Tibial artery (tissue), 4 donors: Measurements from ENCODE around the gene TPRX1.
"Not testable (repeated sequence)": the region's sequence is repeated elsewhere in the genome, so short reads cannot be mapped to it uniquely, and the experiment has no call there.

ENCODE experiments used
- DNase-seq, 2 donors: peaks; one replicate each; pipeline ENCODE4 v3.0.0-alpha.2; 2019
- H3K27ac ChIP-seq, 2 donors: fragments of 200-600 bp; sonication (generic) in 1 of 2; 1 replicate in 1 of 2; 2 replicates in 1 of 2; pipeline ENCODE4 v1.5.1; 2018 to 2019; ENCODE audit warnings: mild to moderate bottlenecking in 1 of 2
- H3K27me3 ChIP-seq, 2 donors: fragments of 200-600 bp; sonication (generic) in 1 of 2; one replicate each; pipeline versions ENCODE4 v1.5.1 to v1.6.0; 2016 to 2019
- H3K36me3 ChIP-seq, 3 donors: fragments of 200-600 bp; sonication (generic) in 2 of 3; one replicate each; pipeline ENCODE4 v1.5.1; 2016 to 2019; ENCODE audit warnings: mild to moderate bottlenecking in 2 of 3
- H3K4me1 ChIP-seq, 4 donors: fragments of 200-600 bp; sonication (generic) in 2 of 4; 1 replicate in 3 of 4; 2 replicates in 1 of 4; pipeline ENCODE4 v1.5.1; 2016 to 2019
- H3K4me3 ChIP-seq, 2 donors: fragments of 200-600 bp; sonication (generic) in 1 of 2; 1 replicate in 1 of 2; 2 replicates in 1 of 2; pipeline ENCODE4 v1.5.1; 2018 to 2019; ENCODE audit warnings: mild to moderate bottlenecking in 2 of 2
- H3K9me3 ChIP-seq, 3 donors: fragments of 200-600 bp; sonication (generic) in 1 of 3; one replicate each; pipeline ENCODE4 v1.5.1; 2016 to 2019
- CTCF ChIP-seq, 2 experiments: fragments of 200-600 bp in 1 of 2; fragments of 450-650 bp in 1 of 2; IDR thresholded peaks; one replicate each; pipeline ENCODE4 v1.5.1; 2017 to 2019; ENCODE audit warnings: antibody characterized with exemption in 2 of 2, mild to moderate bottlenecking in 1 of 2, moderate library complexity in 1 of 2
- intact Hi-C: fragments of 100-400 bp; cut with DNase I; formaldehyde crosslinking; loops from one replicate; pipeline ENCODE4 v1.15.0; 2023; ENCODE audit warnings: low total_unique reads

TPRX1 gene

GRCh38 chr19:47778049-47778953, 26.1 kb downstream of the TPRX1 start, which contains the start of gene SELENOW:
SELENOW (plus strand) TSS chr19:47778703; CDS start chr19:47778786, 83 bp downstream.
- Histone ChIP-seq H3K27ac (peak within 1 kb of the TSS; percentile 96 to 100), H3K36me3 (peaks cover 16 to 24% (median 22%) of the 10 kb centered on the region in 3 donors), H3K4me1 (peaks cover 0 to 47% (median 37%) of the 10 kb centered on the region in 4 donors), H3K27me3 (no peaks in the 10 kb centered on the region), H3K9me3 (no peaks in the 10 kb centered on the region), H3K4me3 (peak within 1 kb of the TSS; percentile 85 to 99)
- TF ChIP-seq CTCF (IDR thresholded peaks at IDR 0.05): no peak
- peak; percentile 68 to 88 for DNase-seq
- intact Hi-C loops: no loop called here

GRCh38 chr19:47777245-47778048, 26.9 kb downstream of the TPRX1 start:
- DNase-seq, H3K27me3 ChIP-seq, intact Hi-C loops, H3K9me3 ChIP-seq: not testable (repeated sequence)
- Histone ChIP-seq H3K4me1 (peaks cover 0 to 39% (median 31%) of the 10 kb centered on the region in 4 donors), H3K27ac (peak overlapping the region; percentile 96 to 100), H3K4me3 (peak overlapping the region; percentile 85 to 99), H3K36me3 (peaks cover 8 to 16% (median 13%) of the 10 kb centered on the region in 3 donors)

GRCh38 chr19:47776568-47776967, 27.8 kb downstream of the TPRX1 start:
- no peak for DNase-seq
- no peak overlapping the region for H3K27ac ChIP-seq
- intact Hi-C loops: no loop called here

GRCh38 chr19:47771291-47771690, 33.1 kb downstream of the TPRX1 start:
- H3K9me3 ChIP-seq, H3K27ac ChIP-seq, H3K36me3 ChIP-seq, H3K4me1 ChIP-seq, H3K27me3 ChIP-seq, H3K4me3 ChIP-seq, DNase-seq, intact Hi-C loops: not testable (repeated sequence)

More at GRCh38 chr19:47776568-47776967, 27.8 kb downstream of the TPRX1 start:
- peaks cover 0 to 30% (median 22%) of the 10 kb centered on the region in 4 donors for H3K4me1 ChIP-seq
- H3K9me3 ChIP-seq: no peaks in the 10 kb centered on the region
- no peaks in the 10 kb centered on the region for H3K27me3 ChIP-seq
- TF ChIP-seq CTCF (IDR thresholded peaks at IDR 0.05): no peak
- no peak overlapping the region for H3K4me3 ChIP-seq
- peaks cover 8 to 11% (median 11%) of the 10 kb centered on the region in 3 donors for H3K36me3 ChIP-seq

GRCh38 chr19:47769534-47769933, 34.8 kb downstream of the TPRX1 start:
- TF ChIP-seq CTCF (IDR thresholded peaks at IDR 0.05): no peak
- intact Hi-C loops: loop anchor here (5.0 kb wide), 1 partner anchor 93 kb away; no protein-coding TSS in a partner anchor
- DNase-seq: no peak
- no peak overlapping the region for H3K4me3 ChIP-seq
- no peaks in the 10 kb centered on the region for H3K36me3 ChIP-seq
- H3K9me3 ChIP-seq: no peaks in the 10 kb centered on the region
- H3K4me1 ChIP-seq: peaks cover 0 to 7% (median 0%) of the 10 kb centered on the region in 4 donors
- no peaks in the 10 kb centered on the region for H3K27me3 ChIP-seq
- no peak overlapping the region for H3K27ac ChIP-seq

GRCh38 chr19:47768604-47769003, 35.7 kb downstream of the TPRX1 start:
- no peak for DNase-seq
- no peak for TF ChIP-seq CTCF (IDR thresholded peaks at IDR 0.05)
- Histone ChIP-seq H3K9me3 (no peaks in the 10 kb centered on the region), H3K4me1 (peaks cover 0 to 7% (median 0%) of the 10 kb centered on the region in 4 donors), H3K36me3 (no peaks in the 10 kb centered on the region), H3K4me3 (no peak overlapping the region), H3K27ac (no peak overlapping the region), H3K27me3 (no peaks in the 10 kb centered on the region)
- intact Hi-C loops: loop anchor here (5.0 kb wide), 1 partner anchor 94 kb away; no protein-coding TSS in a partner anchor
